ENCODE results near the gene C22orf31.
"Not testable (repeated sequence)": the region's sequence is repeated elsewhere in the genome, so short reads cannot be mapped to it uniquely, and the experiment has no call there.

Gene C22orf31

GRCh38 chr22:29053048-29053702 lies 8.5 kb downstream of the C22orf31 start:
- DNase-seq = no peak

DNA sequence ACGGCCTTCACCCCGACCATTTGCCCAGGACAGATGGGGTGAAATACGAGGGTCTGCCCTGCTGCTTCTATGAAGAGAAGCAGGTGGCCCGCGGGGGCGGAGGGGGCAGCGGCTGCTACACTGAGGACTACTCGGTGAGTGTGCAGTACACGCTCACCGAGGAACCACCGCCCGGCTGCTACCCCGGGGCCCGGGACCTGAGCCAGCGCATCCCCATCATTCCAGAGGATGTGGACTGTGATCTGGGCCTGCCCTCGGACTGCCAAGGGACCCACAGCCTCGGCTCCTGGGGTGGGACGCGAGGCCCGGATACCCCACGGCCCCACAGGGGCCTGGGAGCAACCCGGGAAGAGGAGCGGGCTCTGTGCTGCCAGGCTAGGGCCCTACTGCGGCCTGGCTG lies 11.2 kb downstream of the C22orf31 start:
- DNase-seq = no peak

GRCh38 chr22:29049655-29050263 lies 11.9 kb downstream of the C22orf31 start:
- no peak for DNase-seq

GRCh38 chr22:29048822-29049654 lies 12.6 kb downstream of the C22orf31 start:
- DNase-seq = no peak

GRCh38 chr22:29044657-29045176 lies 16.9 kb downstream of the C22orf31 start:
- DNase-seq = no peak

GRCh38 chr22:29043906-29044575 lies 17.6 kb downstream of the C22orf31 start:
- DNase-seq = no peak

GRCh38 chr22:29041408-29041807 lies 20.2 kb downstream of the C22orf31 start:
- no peak for DNase-seq

- no peak for DNase-seq
Observed at GRCh38 chr22:29040385-29041275, 21.0 kb downstream of the C22orf31 start.

DNA sequence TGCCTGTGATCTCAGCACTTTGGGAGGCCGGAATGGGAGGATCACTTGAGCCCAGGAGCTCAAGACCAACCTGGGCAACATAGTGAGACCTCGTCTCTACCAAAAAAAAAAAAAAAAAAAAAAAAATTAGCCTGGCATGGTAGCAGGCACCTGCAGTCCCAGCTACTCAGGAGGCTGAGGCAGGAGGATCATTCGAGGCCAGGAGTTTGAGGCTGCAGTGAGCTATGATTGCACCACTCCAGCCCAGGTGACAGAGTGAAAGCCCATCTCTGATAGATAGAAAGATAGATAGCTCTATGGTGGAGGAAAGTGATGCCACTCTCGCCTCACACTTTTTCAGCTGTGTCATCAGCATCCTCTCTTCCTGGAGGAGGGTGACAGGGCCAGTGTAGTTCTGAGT lies 21.9 kb downstream of the C22orf31 start:
- not testable (repeated sequence) for DNase-seq

DNA sequence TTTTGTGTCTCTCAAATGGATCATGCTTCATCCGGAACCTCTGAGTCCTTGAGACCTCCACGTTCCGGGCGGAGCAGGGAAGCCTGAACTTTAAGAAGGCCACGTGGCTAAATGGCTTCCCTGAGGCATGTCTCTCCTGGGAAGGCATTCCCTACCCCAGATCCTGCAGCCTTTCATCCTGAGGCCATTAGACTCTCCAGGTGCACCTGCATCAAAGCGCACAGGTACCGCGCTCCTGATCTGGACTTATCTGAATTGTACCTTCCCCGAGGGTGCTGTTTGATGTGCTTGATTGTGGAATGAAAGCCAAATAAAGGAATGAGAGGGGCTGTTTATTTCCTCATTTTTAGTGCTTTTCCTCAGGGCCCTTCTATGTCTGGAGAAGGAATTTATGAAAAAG lies 22.5 kb downstream of the C22orf31 start:
- no peak for DNase-seq

GRCh38 chr22:29037340-29037932 lies 24.2 kb downstream of the C22orf31 start:
- DNase-seq = no peak

GRCh38 chr22:29032584-29032983 lies 29.0 kb downstream of the C22orf31 start:
- DNase-seq = no peak

DNA sequence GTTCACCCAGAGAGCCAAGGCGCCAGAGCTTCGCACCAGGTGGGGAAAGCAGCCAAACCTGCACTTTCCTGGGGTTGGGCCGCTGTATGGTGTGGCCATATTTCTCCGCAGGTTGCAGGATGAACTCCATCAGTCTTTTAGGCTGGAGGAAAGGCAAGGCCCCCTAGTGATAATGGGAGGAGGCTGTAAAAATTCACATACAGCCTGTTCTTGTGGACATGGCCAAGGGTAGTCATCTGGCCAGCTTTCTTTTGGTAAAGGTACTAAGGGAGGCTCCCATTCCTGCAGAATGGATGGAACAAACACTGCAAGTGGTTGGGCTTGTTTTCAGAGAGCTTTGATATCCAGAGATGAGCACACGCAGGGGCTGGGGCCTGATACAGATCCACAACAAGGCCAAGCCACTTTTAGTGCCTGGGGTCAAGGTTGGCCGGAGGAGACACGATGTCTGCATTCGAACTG lies 29.6 kb downstream of the C22orf31 start:
- DNase-seq = no peak

DNA sequence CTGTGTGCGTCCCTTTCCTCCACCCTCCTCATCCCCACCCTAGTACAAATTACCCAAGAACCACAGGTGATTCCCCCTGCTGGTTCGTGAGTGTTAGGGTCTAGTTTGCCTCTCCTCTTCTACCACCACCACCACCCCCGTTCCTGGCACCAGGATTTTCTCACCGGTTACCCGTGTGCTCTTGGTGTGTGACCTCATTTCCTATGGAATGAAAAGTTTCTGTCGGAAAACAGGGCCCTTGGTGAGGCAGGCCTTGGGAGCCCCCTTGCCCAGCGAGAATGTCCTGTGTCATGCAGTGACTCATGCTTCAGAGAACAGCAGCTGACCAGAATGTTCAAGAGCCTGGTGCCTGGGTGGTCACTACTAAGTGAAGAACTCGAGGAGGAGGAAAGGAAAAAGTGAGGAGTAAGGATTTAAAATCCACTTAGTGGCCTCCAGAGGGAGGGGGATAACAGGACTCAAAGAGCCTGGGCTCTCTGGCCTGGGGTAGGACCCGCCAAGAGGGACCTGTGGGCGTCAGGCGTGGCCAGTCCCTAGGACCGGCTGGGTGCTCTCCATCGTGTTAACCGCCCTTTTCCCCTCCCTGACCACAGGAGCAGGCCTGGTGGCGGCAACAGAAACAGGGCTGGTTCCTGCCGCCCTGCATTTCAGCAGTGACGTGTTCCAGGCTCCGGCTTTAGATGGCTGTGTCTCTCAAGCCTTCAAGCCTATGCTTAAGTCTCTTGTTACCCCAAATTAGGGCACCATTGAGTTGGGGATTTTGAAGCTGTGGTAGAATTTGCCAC lies 30.2 kb downstream of the C22orf31 start:
- DNase-seq = no peak

- no peak for DNase-seq
Observed at GRCh38 chr22:29030618-29031226, 30.9 kb downstream of the C22orf31 start.

GRCh38 chr22:29030016-29030617 lies 31.5 kb downstream of the C22orf31 start:
- DNase-seq = no peak

DNA sequence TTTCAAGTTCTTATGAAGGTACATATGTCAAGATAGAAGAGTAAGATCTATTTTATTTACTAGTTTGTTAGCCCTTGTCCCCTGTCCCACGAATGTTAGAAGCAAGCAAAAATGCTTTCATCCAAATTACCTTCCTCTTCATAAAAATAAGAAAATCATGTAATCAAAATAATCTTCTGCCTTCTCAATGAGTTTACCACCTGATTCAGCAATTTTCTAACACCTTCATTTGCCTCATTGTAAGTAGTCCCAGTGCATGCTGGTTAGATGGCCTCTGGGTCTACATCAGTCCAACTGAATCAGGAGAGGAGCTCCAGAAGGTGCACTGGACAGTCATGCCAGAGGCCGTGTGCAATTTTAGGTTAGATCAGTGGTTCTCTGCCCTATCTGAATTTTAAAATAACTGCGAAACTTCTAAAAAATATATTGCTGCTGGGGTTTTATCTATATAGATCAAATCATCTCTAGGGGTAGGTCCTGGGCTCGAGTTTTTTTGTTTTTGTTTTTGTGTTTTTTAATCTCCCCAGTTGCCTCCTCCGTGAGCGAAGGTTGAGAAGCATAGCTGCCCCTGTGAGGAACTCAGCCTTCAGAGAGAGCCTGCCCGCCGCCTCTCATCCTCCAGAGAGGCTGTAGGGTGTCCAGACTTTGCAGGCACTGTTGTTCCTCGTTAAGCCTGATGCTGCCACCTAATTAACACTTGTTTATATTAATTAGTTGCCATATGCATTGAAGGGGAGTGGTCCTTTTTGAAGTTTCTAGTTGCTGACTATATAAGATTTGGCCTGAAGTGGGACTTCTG lies 32.2 kb downstream of the C22orf31 start:
- DNase-seq = no peak

- DNase-seq = no peak
Observed at GRCh38 chr22:29028468-29028867, 33.2 kb downstream of the C22orf31 start.

DNA sequence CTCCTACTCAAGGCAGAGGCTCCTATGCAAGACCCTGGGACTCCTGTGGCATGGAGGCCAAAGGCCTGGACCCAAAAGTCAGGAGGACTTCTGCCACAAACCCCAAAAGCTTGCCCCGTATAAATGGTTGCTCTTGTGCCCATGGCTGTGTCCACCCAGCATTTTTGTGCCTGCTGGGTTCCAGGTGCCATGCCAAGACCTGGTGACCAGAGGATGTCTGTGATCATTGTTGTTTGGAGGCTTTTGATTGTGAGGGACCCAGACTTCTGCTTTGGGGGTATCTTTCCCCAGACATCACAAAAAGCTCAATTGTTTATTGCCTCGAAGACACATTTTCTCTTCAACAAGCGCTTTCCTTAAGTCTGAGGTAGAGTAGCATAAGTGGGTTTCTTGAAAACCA lies 35.1 kb downstream of the C22orf31 start:
- no peak for DNase-seq
